Ectodermal cell (in vitro differentiated cells): Measurements from ENCODE around the gene ANKRD13A.
"Not testable (repeated sequence)": the region's sequence is repeated elsewhere in the genome, so short reads cannot be mapped to it uniquely, and the experiment has no call there.

Experiments
- H3K27ac ChIP-seq: 2 replicates; pipeline ENCODE4 v1.7.0; 2013; ENCODE audit warnings: mild to moderate bottlenecking, low read depth, low read length; ENCODE audit not compliant: insufficient read depth, poor library complexity, severe bottlenecking
- H3K27me3 ChIP-seq: 2 replicates; pipeline ENCODE4 v1.7.0; 2013; ENCODE audit warnings: mild to moderate bottlenecking, low read length; ENCODE audit not compliant: insufficient read depth, control insufficient read depth, poor library complexity, severe bottlenecking
- H3K36me3 ChIP-seq: one replicate; pipeline ENCODE4 v1.7.0; 2013; ENCODE audit warnings: low read length; ENCODE audit not compliant: control insufficient read depth, insufficient read depth
- H3K4me1 ChIP-seq: one replicate; pipeline ENCODE4 v1.7.0; 2013; ENCODE audit warnings: low read length; ENCODE audit not compliant: control insufficient read depth, insufficient read depth
- H3K4me3 ChIP-seq: 2 replicates; pipeline ENCODE4 v1.7.0; 2013; ENCODE audit warnings: low read depth, low read length, control low read depth; ENCODE audit not compliant: insufficient read depth
- H3K9me3 ChIP-seq: 2 replicates; pipeline ENCODE4 v1.7.0; 2013; ENCODE audit warnings: mild to moderate bottlenecking, low read length, moderate library complexity; ENCODE audit not compliant: control insufficient read depth
- WGBS, 2 experiments: methylation state at CpG; one replicate each; pipeline ENCODE4 v1.1.7; 2013; ENCODE audit warnings: missing lambda C conversion rate in 2 of 2; 5-methylcytosine and 5-hydroxymethylcytosine counted together

Gene ANKRD13A

DNA sequence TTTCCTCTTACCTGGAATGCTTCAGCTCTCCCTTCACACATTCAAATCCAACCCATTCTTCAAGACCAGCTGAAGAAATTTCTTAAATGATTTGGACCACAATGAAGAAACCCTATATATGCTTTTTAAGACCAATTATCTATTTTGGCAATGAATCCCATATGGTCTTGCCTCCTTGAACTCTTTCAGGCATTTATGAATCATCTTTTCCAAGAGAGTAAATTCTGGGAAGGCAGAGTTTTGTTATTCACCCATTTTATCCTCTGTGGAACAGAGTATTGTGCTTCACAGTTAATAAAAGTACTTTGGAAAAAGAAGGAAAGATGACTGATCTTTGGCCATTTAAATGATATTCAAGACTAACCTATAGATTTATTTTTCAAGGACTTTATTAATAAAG lies 17.0 kb upstream of the ANKRD13A start:
- no peak overlapping the region for H3K4me3 ChIP-seq
- H3K4me1 ChIP-seq: no peaks in the 10 kb centered on the region
- H3K9me3 ChIP-seq: no peaks in the 10 kb centered on the region
- H3K27ac ChIP-seq: no peak overlapping the region
- no peaks in the 10 kb centered on the region for H3K27me3 ChIP-seq
- peaks cover 18% of the 10 kb centered on the region for H3K36me3 ChIP-seq

DNA sequence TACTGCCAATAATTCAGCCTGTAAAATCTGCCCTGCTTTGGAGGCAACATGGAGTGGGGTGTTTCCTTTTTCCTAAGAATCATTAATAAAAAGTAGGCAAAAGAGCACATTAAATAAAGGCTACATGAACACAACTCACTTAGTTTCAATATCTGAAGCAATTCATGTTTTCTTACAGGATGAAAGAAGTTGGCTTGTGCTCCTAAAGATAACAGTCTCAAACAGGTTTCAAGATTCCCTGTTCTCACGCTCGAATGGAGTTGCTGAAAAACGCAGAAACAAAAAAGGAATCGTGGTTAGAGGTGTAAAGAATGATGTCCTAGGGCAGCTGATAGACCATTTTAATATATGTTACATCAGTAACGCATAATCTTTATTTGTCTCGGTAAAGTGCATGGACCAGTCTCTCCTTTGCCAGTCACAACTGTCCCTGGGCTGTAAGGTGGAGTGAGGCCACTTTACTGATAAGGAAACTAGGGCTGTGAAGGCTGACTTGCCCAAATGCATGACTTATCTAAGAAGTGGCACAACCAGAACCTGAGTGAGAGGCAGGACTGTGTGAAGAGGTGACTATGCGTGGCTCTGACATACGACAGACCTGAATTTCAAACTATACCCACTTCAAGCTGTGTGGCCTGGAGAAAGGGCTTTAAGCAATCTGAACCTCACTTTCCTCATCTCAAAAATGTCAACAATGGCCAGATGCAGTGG lies 15.6 kb upstream of the ANKRD13A start:
- Histone ChIP-seq H3K27ac (no peak overlapping the region), H3K4me3 (no peak overlapping the region), H3K4me1 (no peaks in the 10 kb centered on the region), H3K27me3 (no peaks in the 10 kb centered on the region), H3K9me3 (no peaks in the 10 kb centered on the region), H3K36me3 (peaks cover 22% of the 10 kb centered on the region)
- 97 to 98% methylated on average over 8 of the region's 8 CpGs for WGBS, 2 experiments

DNA sequence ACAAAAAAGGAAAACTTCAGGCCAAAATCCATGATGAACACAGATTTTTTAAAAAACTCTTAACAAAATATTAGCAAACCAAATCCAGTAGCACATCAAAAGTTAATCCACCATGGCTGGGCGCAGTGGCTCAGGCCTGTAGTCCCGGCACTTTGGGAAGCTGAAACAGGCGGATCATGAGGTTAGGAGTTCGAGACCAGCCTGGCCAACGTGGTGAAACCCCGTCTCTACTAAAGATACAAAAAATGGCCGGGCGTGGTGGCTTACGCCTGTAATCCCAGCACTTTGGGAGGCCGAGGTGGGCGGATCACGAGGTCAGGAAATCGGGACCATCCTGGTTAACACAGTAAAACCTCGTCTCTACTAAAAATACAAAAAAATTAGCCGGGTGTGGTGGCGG lies 13.0 kb upstream of the ANKRD13A start:
- not testable (repeated sequence) for H3K4me1 ChIP-seq
- H3K36me3 ChIP-seq: peaks cover 18% of the 10 kb centered on the region
- WGBS, 2 experiments: 94 to 95% methylated on average over 16 of the region's 16 CpGs

DNA sequence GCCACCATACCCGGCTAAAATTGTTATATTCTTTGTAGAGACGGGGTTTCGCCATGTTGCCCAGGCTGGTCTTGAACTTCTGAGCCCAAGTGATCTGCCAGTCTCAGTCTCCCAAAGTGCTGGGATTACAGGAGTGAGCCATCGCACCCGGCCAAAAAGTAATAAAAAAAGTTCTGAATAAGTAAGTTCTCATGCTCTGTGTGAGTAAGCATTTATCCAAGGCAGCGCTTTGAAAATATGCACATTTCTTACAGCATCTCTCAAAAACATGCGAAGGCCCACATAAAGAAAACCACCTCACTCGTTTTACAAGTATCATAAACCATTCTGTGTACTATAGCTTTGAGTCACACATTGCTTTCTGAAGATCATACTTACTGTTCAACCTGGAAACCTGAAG lies 11.6 kb upstream of the ANKRD13A start:
- WGBS, 2 experiments: 93 to 96% methylated on average over 8 of the region's 8 CpGs
- H3K4me3 ChIP-seq: no peak overlapping the region
- H3K36me3 ChIP-seq: peaks cover 10% of the 10 kb centered on the region
- H3K27ac ChIP-seq: no peak overlapping the region
- H3K4me1 ChIP-seq: no peaks in the 10 kb centered on the region
- H3K27me3 ChIP-seq: no peaks in the 10 kb centered on the region
- H3K9me3 ChIP-seq: no peaks in the 10 kb centered on the region

More for the DNA sequence above, 13.0 kb upstream of the ANKRD13A start:
- H3K27me3 ChIP-seq, H3K27ac ChIP-seq, H3K4me3 ChIP-seq, H3K9me3 ChIP-seq: not testable (repeated sequence)

GRCh38 chr12:109988274-109988673 lies 11.0 kb upstream of the ANKRD13A start:
- Histone ChIP-seq H3K4me3 (no peak overlapping the region), H3K4me1 (no peaks in the 10 kb centered on the region), H3K9me3 (no peaks in the 10 kb centered on the region), H3K27me3 (no peaks in the 10 kb centered on the region), H3K36me3 (peaks cover 10% of the 10 kb centered on the region), H3K27ac (no peak overlapping the region)
- 95 to 96% methylated on average over 10 of the region's 10 CpGs for WGBS, 2 experiments

DNA sequence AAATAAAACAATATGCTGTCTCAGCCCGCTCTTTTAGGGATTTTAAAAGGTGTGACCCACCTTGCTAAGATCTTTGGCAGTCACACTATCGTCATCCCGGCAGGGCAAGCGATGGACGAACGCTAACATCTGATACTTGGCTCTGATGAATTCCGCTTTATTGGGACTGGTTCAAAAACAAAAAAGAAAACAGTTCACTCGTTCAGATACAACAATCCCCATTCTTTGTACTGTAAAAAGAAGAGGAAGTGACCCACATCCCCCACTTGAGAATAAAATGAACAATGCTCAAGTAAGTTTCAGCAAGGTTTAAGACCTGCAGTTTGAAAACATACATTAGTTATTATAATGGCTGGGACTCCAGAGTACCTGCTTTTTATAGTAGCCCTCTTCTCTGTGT lies 10.3 kb upstream of the ANKRD13A start:
- Histone ChIP-seq H3K4me1 (no peaks in the 10 kb centered on the region), H3K27me3 (no peaks in the 10 kb centered on the region), H3K36me3 (peaks cover 10% of the 10 kb centered on the region), H3K27ac (no peak overlapping the region), H3K9me3 (no peaks in the 10 kb centered on the region), H3K4me3 (no peak overlapping the region)
- WGBS, 2 experiments: 92 to 94% methylated on average over 8 of the region's 8 CpGs

GRCh38 chr12:109989380-109989779 lies 9.8 kb upstream of the ANKRD13A start:
- Histone ChIP-seq H3K4me3 (no peak overlapping the region), H3K27me3 (no peaks in the 10 kb centered on the region), H3K27ac (no peak overlapping the region), H3K9me3 (no peaks in the 10 kb centered on the region), H3K4me1 (peaks cover 1% of the 10 kb centered on the region), H3K36me3 (peaks cover 10% of the 10 kb centered on the region)
- WGBS, 2 experiments: 90 to 96% methylated on average over 5 of the region's 5 CpGs

DNA sequence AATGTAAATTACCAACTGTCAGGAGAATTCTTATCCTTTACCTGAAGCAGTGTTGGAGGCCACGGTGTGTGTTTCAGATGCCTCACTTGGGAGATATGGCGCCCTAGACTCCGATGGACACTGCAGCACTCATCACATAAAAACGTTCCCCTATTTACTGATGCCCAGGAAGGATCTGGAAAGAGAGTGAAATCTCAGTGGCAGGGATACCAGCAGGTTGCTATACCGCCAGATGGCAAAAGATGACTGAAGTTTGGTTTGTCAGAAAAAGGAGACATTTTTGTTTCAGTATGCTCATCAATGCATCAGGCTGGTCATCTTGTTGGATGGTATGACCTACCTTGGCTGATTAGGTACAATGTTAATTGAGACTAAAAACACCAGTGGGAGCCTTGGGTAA lies 7.6 kb upstream of the ANKRD13A start:
- 94 to 99% methylated on average over 5 of the region's 5 CpGs for WGBS, 2 experiments
- peaks cover 10% of the 10 kb centered on the region for H3K36me3 ChIP-seq
- H3K27me3 ChIP-seq: no peaks in the 10 kb centered on the region
- H3K4me1 ChIP-seq: peaks cover 13% of the 10 kb centered on the region
- no peak overlapping the region for H3K4me3 ChIP-seq
- no peaks in the 10 kb centered on the region for H3K9me3 ChIP-seq
- H3K27ac ChIP-seq: no peak overlapping the region

- H3K27me3 ChIP-seq: no peaks in the 10 kb centered on the region
- 73 to 96% methylated on average over 2 of the region's 2 CpGs for WGBS, 2 experiments
- no peaks in the 10 kb centered on the region for H3K9me3 ChIP-seq
- no peak overlapping the region for H3K27ac ChIP-seq
- H3K4me1 ChIP-seq: peaks cover 13% of the 10 kb centered on the region
- peaks cover 2% of the 10 kb centered on the region for H3K36me3 ChIP-seq
- H3K4me3 ChIP-seq: no peak overlapping the region
These were observed 6.1 kb upstream of the ANKRD13A start for GRCh38 chr12:109993091-109993490.

- Histone ChIP-seq H3K27ac (no peak overlapping the region), H3K9me3 (no peaks in the 10 kb centered on the region), H3K36me3 (no peaks in the 10 kb centered on the region), H3K27me3 (peaks cover 2% of the 10 kb centered on the region), H3K4me1 (peaks cover 13% of the 10 kb centered on the region), H3K4me3 (peak overlapping the region; percentile 3)
- WGBS, 2 experiments: 85 to 93% methylated on average over 5 to 6 of the region's 6 CpGs
These were observed 4.6 kb upstream of the ANKRD13A start for GRCh38 chr12:109994401-109995175.
